Right lobe of liver (tissue), 4 donors: ENCODE data around the gene PINK1.

Source experiments
- POLR2A ChIP-seq: fragments of 450-650 bp; IDR thresholded peaks from one replicate; pipeline ENCODE4 v1.6.1; 2017; ENCODE audit warnings: antibody characterized with exemption, mild to moderate bottlenecking
- TF ChIP-seq, protein P1 (sequence below), 4 donors: fragments of 200-600 bp in 3 of 4; fragments of 450-650 bp in 1 of 4; IDR thresholded peaks; one replicate each; pipeline versions ENCODE4 v1.5.1 to v1.8.0; 2016 to 2022; ENCODE audit warnings: antibody characterized with exemption in 4 of 4, mild to moderate bottlenecking in 2 of 4
- donor health status: DM: no; HTN: no; CAD: no.
- donor health status: DM: no; HTN: no; CAD: no.
- donor health status: DM: no; HTN: yes; CAD: no.

DNA sequence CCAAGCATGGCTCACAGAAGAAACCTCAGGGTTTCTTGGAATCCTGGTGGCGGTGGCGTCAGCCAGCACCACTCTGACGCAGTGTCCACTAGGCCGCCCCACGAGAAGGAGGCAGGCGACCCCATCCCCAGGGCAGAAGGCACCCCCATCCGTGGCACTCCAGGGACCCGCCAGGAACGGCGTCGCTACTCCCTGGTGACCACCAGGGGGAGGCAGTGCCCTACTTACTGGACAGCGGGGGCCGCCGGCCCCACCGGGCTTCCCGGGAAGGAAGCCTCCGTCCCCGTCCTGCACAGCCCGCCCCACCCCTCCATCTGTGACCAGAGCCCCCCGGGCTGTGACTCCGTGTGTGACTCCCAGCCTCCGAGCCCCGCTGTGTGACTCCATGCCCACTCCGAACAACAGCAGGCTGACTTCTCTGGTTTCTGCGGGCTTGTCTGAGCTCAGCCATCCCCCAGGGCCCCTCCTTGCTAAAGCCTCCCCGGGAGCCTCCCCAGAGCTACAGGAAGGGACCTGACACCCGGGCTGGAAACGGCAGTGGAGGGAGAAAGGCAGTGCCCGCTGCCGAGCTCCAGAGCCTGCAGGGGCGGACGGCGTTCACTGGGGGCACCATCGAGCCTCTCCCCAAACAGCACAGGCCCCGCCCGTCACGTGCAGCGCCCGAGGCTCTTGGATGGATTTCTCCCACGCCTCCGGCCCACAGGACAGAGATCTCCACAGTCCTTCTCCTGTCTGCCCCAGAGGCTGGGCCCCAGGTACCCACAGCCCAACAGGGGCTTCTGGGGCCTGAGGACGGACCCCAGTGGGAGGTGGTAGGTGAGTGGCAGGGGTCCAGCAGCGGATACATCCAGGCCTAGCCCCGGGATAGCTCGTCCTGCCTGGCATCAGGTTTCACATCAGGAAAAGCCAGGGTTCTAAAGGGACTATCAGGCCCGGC, 63.4 kb downstream of the PINK1 start:
- TF ChIP-seq POLR2A = peak; percentile 24
- TF ChIP-seq, protein P1, sequence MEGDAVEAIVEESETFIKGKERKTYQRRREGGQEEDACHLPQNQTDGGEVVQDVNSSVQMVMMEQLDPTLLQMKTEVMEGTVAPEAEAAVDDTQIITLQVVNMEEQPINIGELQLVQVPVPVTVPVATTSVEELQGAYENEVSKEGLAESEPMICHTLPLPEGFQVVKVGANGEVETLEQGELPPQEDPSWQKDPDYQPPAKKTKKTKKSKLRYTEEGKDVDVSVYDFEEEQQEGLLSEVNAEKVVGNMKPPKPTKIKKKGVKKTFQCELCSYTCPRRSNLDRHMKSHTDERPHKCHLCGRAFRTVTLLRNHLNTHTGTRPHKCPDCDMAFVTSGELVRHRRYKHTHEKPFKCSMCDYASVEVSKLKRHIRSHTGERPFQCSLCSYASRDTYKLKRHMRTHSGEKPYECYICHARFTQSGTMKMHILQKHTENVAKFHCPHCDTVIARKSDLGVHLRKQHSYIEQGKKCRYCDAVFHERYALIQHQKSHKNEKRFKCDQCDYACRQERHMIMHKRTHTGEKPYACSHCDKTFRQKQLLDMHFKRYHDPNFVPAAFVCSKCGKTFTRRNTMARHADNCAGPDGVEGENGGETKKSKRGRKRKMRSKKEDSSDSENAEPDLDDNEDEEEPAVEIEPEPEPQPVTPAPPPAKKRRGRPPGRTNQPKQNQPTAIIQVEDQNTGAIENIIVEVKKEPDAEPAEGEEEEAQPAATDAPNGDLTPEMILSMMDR (IDR thresholded peaks at IDR 0.05) = peak; percentile 82 to 93 (median 89)
